Activated CD4-positive, alpha-beta T cell treated with anti-CD3 and anti-CD28 coated beads for 24 hours (primary cell): Measurements from ENCODE around the gene ERICH4.
"Not testable (repeated sequence)": the region's sequence is repeated elsewhere in the genome, so short reads cannot be mapped to it uniquely, and the experiment has no call there.

Experiments used
- DNase-seq, 2 donors: peaks; one replicate each; pipeline ENCODE4 v3.0.0-alpha.2; 2020; ENCODE audit warnings: low read depth in 2 of 2

ERICH4 gene

DNA sequence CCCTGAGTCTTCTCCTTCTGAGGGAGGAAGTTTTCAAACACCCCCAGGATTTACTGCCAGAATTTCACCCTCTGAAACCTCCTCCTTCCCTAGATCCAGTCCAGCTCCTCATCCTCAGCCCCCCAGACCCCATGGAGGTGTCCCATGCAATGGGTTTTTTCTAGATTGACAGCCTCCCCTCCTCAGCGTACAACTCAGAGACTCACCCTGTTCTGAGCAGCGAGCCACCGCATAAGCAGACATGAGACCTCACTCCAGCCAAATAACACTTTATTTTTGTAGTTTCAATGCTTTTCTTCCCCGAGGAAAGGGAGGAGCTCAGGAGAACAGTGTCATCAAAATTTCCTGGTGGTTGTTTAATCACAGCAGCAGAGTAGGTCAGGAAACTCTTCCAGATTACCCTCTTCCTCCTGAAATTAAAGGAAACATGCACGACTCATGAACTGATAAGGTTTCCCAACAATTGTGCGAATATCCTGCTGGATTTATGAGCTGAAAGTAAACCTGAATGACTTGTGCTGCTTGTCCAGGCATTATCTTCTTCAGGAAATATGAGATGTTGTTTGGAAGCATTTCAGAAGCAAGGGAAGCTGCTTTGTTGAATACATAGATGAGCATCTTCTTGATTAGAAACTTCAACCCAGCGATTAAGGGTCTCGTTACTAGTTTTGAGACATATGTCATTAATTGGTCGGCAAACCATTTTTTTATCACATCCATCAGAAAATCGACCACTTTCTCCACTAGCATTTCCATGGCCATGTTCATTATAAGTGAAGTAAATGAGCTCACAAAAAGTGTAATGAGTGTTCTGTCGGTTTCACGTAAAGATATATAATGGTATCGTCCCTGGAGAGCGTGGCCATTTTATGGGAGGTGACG, 36.2 kb downstream of the ERICH4 start:
- DNase-seq: no peak

DNA sequence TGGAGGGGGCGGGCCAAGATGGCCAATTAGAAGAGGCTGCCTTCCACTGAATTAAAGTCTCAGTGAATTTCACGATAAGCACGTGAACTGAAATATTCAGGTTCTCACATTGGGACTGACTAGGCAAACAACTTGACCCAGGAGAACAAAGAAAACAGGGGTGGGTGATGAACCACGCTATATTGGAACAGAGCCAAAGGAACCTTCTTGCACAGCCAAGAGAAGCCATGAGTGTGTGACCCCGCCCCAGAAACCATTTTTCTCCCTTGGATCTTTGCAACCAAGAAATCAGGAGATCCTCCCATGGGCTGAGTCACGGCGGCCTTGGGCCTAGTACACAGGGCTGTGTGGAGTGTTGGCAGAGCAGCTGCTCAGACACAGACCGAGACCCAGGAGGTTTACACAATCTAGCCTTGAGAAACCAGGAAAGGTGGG, 36.8 kb downstream of the ERICH4 start:
- no peak for DNase-seq

DNA sequence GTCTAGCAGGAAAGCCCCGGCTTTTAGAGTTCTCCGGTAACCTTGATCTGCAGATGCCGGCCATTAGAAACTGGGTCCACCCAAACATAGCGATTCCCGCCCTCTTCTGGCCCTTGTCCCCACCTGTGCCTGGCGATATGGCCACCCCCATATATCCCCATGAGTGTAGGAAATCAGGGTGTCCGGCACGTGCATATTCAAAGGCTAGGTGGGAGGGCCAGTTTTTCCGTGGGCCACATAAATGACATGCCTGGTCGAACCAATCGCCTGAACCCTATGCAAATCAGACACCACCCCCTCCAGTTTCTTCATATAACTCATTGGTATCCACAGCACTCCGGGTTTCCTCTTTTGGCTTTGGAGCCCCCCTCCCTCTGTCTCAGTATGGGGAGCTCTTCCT, 37.4 kb downstream of the ERICH4 start:
- DNase-seq: no peak

DNA sequence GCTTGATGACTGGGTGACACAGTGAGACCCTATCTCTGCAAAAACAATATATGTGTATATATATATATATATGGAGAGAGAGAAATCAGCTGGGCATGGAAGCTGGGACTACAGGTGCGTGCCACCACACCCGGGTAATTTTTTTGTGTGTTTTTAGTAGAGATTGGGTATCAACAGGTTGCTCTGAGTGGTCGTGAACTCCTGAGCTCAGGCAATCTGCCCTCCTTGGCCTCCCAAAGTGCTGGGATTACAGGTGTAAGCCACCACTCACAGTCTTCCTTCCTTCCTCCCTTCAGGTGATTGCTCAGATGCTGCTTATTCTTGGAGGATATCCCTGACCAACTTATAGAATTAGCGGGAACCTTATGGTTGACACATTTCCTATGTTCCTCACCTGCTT, 41.9 kb downstream of the ERICH4 start:
- no peak for DNase-seq

DNA sequence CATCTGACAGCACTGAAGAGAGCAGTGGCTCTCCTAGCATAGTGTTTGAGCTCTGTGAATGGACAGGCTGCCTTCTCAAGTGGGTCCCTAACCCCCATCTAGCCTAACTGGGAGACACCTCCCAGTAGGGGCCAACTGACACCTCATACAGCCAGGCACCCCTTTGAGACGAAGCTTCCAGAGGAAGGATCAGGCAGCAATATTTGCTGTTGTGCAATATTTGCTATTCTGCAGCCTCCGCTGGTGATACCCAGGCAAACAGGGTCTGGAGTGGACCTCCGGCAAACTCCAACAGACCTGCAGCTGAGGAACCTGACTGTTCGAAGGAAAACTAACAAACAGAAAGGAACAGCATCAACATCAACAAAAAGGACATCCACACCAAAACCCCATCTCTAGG, 44.0 kb downstream of the ERICH4 start:
- DNase-seq: not testable (repeated sequence)

DNA sequence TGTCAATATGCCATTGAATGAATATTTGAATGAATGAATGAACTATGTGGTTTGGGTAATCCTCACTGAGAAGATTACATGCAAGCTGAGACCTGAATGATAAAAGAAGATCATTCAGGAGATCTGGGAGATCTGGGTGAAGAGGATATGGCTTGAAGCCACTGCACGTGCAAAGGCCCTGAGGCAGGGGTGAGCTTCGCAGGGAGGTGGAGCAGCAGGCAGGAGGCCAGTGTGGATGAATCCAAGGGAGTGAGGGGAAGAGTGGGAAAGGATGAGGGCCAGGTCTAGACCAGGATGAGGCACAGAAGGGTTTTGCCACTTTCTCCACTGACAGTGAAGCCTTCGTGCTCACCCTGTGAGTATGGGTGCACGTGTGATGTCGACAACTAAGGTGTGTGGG, 49.9 kb downstream of the ERICH4 start:
- DNase-seq: no peak
